Uterus (tissue), 4 donors: Measurements from ENCODE around the gene FUNDC2. TPM values are rescaled to one million over a fixed set of nuclear protein-coding genes. Genes with fewer than 3 reads are reported as not detected.

Experiments used
- DNase-seq, 2 donors: peaks; one replicate each; pipeline ENCODE4 v3.0.0-alpha.2; 2019 to 2020
- H3K27ac ChIP-seq, 2 donors: fragments of 200-600 bp; sonication (generic); 1 replicate in 1 of 2; 2 replicates in 1 of 2; pipeline ENCODE4 v1.5.1; 2016 to 2018
- H3K27me3 ChIP-seq, 2 donors: fragments of 200-600 bp; sonication (generic); one replicate each; pipeline ENCODE4 v1.5.1; 2018 to 2019; ENCODE audit warnings: control low read depth in 1 of 2
- H3K36me3 ChIP-seq, 2 donors: fragments of 200-600 bp; sonication (generic); one replicate each; pipeline ENCODE4 v1.5.1; 2019; ENCODE audit warnings: control low read depth in 1 of 2
- H3K4me1 ChIP-seq, 2 donors: fragments of 200-600 bp; sonication (generic); one replicate each; pipeline ENCODE4 v1.5.1; 2018 to 2019; ENCODE audit warnings: control low read depth in 1 of 2
- H3K4me3 ChIP-seq, 2 donors: fragments of 200-600 bp; sonication (generic); 1 replicate in 1 of 2; 2 replicates in 1 of 2; pipeline ENCODE4 v1.5.1; 2018 to 2019; ENCODE audit warnings: mild to moderate bottlenecking in 1 of 2
- H3K9me3 ChIP-seq, 2 donors: fragments of 200-600 bp; sonication (generic); one replicate each; pipeline ENCODE4 v1.5.1; 2019; ENCODE audit warnings: control low read depth in 1 of 2
- CTCF ChIP-seq, 4 experiments: fragments of 200-600 bp in 2 of 4; fragments of 450-650 bp in 2 of 4; sonication (generic) in 2 of 4; IDR thresholded peaks; one replicate each; pipeline ENCODE4 v1.5.1; 2016 to 2019; ENCODE audit warnings: antibody characterized with exemption in 4 of 4, mild to moderate bottlenecking in 2 of 4, moderate library complexity in 1 of 4
- POLR2A ChIP-seq, 2 donors: fragments of 450-650 bp; IDR thresholded peaks; one replicate each; pipeline ENCODE4 v1.6.1; 2016; ENCODE audit warnings: antibody characterized with exemption in 2 of 2, mild to moderate bottlenecking in 1 of 2, moderate library complexity in 1 of 2
- intact Hi-C: fragments of 100-400 bp; cut with DNase I; formaldehyde crosslinking; loops from one replicate; pipeline ENCODE4 v1.15.1; 2023; ENCODE audit warnings: low total_unique reads
- total RNA-seq, 4 donors: library from RNA; depleted of rRNA in 3 of 4; stranded (reverse); fragments of >200 nt in 3 of 4; gene quantifications; one replicate each; pipeline versions ENCODE4 v1.1.0 to v1.2.4, GENCODE V29; 2014 to 2023
- donor health status: DM: yes; HTN: yes; CAD: no.

Gene FUNDC2
- total RNA-seq, 4 donors from 2014 or later, result 47.8 to 102 (median 70.7) TPM

DNA sequence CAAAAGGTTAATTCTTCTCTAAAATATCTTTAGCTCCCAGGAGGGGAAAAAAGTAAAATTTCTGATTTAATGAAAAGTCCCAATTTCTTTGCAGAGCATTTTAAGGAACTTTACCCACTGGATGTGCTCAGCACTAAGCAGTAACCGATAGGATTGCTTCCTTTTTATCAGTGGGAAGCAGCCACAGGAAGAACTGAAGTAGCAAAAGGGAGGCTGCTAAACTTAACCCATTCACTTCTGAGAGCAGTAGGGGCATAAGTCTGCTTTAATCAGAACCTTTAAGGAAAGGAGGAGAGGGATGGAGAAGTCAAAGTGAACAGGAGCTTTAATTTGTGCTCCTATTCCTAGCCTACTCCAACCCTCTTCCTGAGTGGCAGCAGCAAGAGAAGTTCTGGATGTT, 4.1 kb upstream of the FUNDC2 start, which contains the start of gene F8:
TSS of gene F8 (minus strand) at position 139 of the 400 bp plus-strand sequence. CDS start 171 bp downstream, outside the sequence.
- no peak within 1 kb of the TSS for H3K4me3 ChIP-seq
- no peaks in the 10 kb centered on the region for H3K36me3 ChIP-seq
- DNase-seq, result no peak

DNA sequence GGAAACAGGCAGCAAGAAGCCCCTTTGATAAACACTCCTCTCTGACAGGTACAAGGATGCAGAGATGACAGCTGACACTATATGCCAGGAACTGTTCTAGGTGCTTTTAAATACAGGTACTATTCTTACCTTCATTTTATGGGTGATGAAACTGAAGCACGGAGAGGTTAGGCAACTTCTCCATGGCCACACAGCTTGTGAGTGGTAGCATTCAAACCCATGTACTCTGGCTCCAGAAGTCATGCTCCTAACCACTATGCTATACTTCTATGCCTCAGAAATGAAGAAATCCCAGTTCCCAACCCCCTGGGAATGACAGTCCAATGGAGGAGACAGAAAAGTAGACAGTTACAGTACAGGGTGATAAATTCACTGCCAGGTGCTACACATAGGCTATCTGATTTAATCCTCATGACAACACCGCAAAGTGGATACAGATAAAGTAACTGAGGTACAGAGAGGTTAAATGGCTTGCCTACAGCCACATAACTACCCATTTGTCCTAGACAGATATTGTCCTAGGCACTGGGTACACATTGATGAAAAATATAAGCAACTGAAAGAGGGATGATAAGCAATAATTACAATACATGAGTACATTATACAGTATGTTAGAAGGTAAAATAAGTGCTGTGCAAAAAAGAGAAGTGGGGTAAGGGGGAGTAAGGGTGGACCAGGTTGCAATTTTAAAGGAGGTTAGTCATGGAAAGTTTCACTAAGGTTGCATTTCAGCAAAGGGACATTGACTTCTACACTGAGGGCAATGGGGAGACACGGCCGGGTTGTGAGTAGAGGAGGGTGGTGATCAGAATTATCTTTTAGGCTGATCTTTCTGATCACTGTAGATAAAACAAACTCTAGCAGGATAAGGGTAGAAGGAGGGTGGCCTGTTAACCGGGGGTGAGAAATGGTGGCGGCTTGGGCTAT, 2.5 kb upstream of the FUNDC2 start:
- no peaks in the 10 kb centered on the region for H3K9me3 ChIP-seq
- H3K4me1 ChIP-seq, result no peaks in the 10 kb centered on the region
- H3K36me3 ChIP-seq, result no peaks in the 10 kb centered on the region
- no peaks in the 10 kb centered on the region for H3K27me3 ChIP-seq
- DNase-seq, result no peak
- H3K4me3 ChIP-seq, result no peak overlapping the region
- intact Hi-C loops, result no loop called here
- H3K27ac ChIP-seq, result no peak overlapping the region
- TF ChIP-seq CTCF (IDR thresholded peaks at IDR 0.05), result no peak
- no peak for TF ChIP-seq POLR2A (IDR thresholded peaks at IDR 0.05)

More for the DNA sequence above, 4.1 kb upstream of the FUNDC2 start, which contains the start of gene F8:
- no peaks in the 10 kb centered on the region for H3K4me1 ChIP-seq
- intact Hi-C loops, result no loop called here
- H3K9me3 ChIP-seq, result no peaks in the 10 kb centered on the region
- H3K27me3 ChIP-seq, result no peaks in the 10 kb centered on the region
- peak within 1 kb of the TSS in 1 of 2 donors; percentile 1 for H3K27ac ChIP-seq
- TF ChIP-seq POLR2A (IDR thresholded peaks at IDR 0.05), result no peak
- no peak for TF ChIP-seq CTCF (IDR thresholded peaks at IDR 0.05)

DNA sequence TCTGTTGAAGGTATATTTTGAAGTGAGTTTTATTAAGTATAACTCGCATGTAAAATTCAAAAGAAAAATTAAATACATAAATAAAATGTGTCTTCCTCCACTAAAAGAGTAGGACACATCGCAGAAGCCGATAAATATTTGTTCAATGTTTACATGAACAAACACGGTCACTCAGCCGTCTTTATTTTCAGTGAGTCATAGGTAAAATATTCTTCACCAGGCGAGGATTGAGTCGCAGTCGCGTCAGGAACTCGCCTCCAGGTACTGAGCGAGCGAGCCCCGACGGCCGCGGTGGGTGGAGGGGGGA, 271 bp upstream of the FUNDC2 start:
- no peak for DNase-seq
- intact Hi-C loops, result no loop called here
- peak overlapping the region; percentile 45 to 61 for H3K4me3 ChIP-seq
- peak overlapping the region; percentile 93 to 96 for H3K27ac ChIP-seq
- no peaks in the 10 kb centered on the region for H3K36me3 ChIP-seq
- H3K9me3 ChIP-seq, result no peaks in the 10 kb centered on the region
- H3K4me1 ChIP-seq, result no peaks in the 10 kb centered on the region
- no peak for TF ChIP-seq POLR2A (IDR thresholded peaks at IDR 0.05)
- no peak for TF ChIP-seq CTCF (IDR thresholded peaks at IDR 0.05)
- no peaks in the 10 kb centered on the region for H3K27me3 ChIP-seq

DNA sequence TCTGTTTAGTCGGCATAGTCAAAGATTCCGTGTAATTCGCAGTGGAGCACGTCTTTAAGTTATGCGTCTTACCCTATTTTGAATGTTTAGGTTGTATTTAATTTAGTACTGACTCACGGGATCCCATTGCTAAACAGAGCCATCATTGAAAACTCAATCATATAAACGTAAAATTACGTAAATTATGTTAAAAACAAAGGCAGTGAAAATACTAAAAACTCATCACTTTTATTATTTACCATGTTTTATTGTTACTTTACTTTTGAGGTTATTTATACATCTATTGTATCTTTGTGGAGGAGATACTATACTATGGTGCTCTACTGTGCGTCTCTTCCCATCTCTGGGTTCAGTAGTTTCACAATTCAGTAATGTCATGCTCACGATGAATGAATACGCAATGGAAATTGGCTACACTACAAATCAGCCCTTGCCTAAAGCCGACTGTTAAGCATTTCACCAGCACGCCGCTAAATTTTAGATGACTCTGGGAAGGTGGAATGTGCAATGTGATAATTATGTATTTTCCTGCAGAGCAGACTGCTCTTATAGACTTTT, 944 bp downstream of the FUNDC2 start:
- Histone ChIP-seq H3K4me1 (no peaks in the 10 kb centered on the region), H3K4me3 (peak overlapping the region; percentile 45 to 61), H3K27me3 (no peaks in the 10 kb centered on the region), H3K9me3 (no peaks in the 10 kb centered on the region), H3K27ac (peak overlapping the region; percentile 93 to 96), H3K36me3 (no peaks in the 10 kb centered on the region)
- DNase-seq, result peak in 1 of 2 donors; percentile 46
- TF ChIP-seq POLR2A (IDR thresholded peaks at IDR 0.05) (peak; percentile 34 to 58), CTCF (IDR thresholded peaks at IDR 0.05) (no peak)
- intact Hi-C loops, result no loop called here

GRCh38 chrX:155028129-155028528, 1.5 kb downstream of the FUNDC2 start:
- H3K4me3 ChIP-seq, result peak overlapping the region in 1 of 2 donors; percentile 45
- TF ChIP-seq CTCF (IDR thresholded peaks at IDR 0.05) (no peak), POLR2A (IDR thresholded peaks at IDR 0.05) (no peak)
- H3K9me3 ChIP-seq, result no peaks in the 10 kb centered on the region
- no peaks in the 10 kb centered on the region for H3K36me3 ChIP-seq
- intact Hi-C loops, result no loop called here
- no peaks in the 10 kb centered on the region for H3K27me3 ChIP-seq
- H3K4me1 ChIP-seq, result no peaks in the 10 kb centered on the region
- no peak for DNase-seq
- H3K27ac ChIP-seq, result peak overlapping the region; percentile 93 to 96
